ENCODE measurements around the gene PHRF1.

GRCh38 chr11:635945-636510 is 59.8 kb downstream of the PHRF1 start:
- TF ChIP-seq CTCF (IDR thresholded peaks at IDR 0.05) (no peak), POLR2A (IDR thresholded peaks at IDR 0.05) (no peak), POLR2AphosphoS5 (IDR thresholded peaks at IDR 0.05) (no peak), EP300 (IDR thresholded peaks at IDR 0.05) (no peak)

Measured in upper lobe of left lung (tissue), 4 donors.